ENCODE measurements around the gene ADA. TPM values are rescaled to one million over a fixed set of nuclear protein-coding genes. Genes with fewer than 3 reads are reported as not detected.

The ADA gene
- total RNA-seq, 1 donor from 2014 or later = 12.6 TPM

- no peaks in the 10 kb centered on the region for H3K36me3 ChIP-seq (ENCODE audit: control insufficient read depth, insufficient read depth, low read length)
- TF ChIP-seq CTCF (IDR thresholded peaks at IDR 0.05; ENCODE audit: insufficient read depth, low read length, severe bottlenecking) = no peak
- no peak for DNase-seq (ENCODE audit: low read depth)
- no peak overlapping the region for H3K4me3 ChIP-seq (ENCODE audit: low read depth, low read length)
- no peak for FAIRE-seq
- no peaks in the 10 kb centered on the region for H3K27me3 ChIP-seq (ENCODE audit: control insufficient read depth, insufficient read depth, low read length)
Measured at GRCh38 chr20:44610313-44610962, 41.1 kb downstream of the ADA start.

- no peaks in the 10 kb centered on the region for H3K36me3 ChIP-seq (ENCODE audit: control insufficient read depth, insufficient read depth, low read length)
- DNase-seq (ENCODE audit: low read depth) = peak; percentile 79
- peak; percentile 99 for TF ChIP-seq CTCF (IDR thresholded peaks at IDR 0.05; ENCODE audit: insufficient read depth, low read length, severe bottlenecking)
- no peak overlapping the region for H3K4me3 ChIP-seq (ENCODE audit: low read depth, low read length)
- no peak for FAIRE-seq
- no peaks in the 10 kb centered on the region for H3K27me3 ChIP-seq (ENCODE audit: control insufficient read depth, insufficient read depth, low read length)
Measured at GRCh38 chr20:44609516-44610312, 41.8 kb downstream of the ADA start.

- FAIRE-seq (no peak), DNase-seq (ENCODE audit: low read depth) (no peak)
- no peak overlapping the region for H3K4me3 ChIP-seq (ENCODE audit: low read depth, low read length)
- H3K27me3 ChIP-seq (ENCODE audit: control insufficient read depth, insufficient read depth, low read length) = no peaks in the 10 kb centered on the region
- TF ChIP-seq CTCF (IDR thresholded peaks at IDR 0.05; ENCODE audit: insufficient read depth, low read length, severe bottlenecking) = no peak
- no peaks in the 10 kb centered on the region for H3K36me3 ChIP-seq (ENCODE audit: control insufficient read depth, insufficient read depth, low read length)
Measured at GRCh38 chr20:44609006-44609515, 42.4 kb downstream of the ADA start.

GRCh38 chr20:44606725-44607441 is 44.6 kb downstream of the ADA start:
- H3K27me3 ChIP-seq (ENCODE audit: control insufficient read depth, insufficient read depth, low read length) = no peaks in the 10 kb centered on the region
- no peaks in the 10 kb centered on the region for H3K36me3 ChIP-seq (ENCODE audit: control insufficient read depth, insufficient read depth, low read length)
- TF ChIP-seq CTCF (IDR thresholded peaks at IDR 0.05; ENCODE audit: insufficient read depth, low read length, severe bottlenecking) = no peak
- DNase-seq (ENCODE audit: low read depth) = no peak
- H3K4me3 ChIP-seq (ENCODE audit: low read depth, low read length) = no peak overlapping the region
- no peak for FAIRE-seq

- DNase-seq (ENCODE audit: low read depth) = no peak
- Histone ChIP-seq H3K4me3 (ENCODE audit: low read depth, low read length) (no peak overlapping the region), H3K36me3 (ENCODE audit: control insufficient read depth, insufficient read depth, low read length) (no peaks in the 10 kb centered on the region), H3K27me3 (ENCODE audit: control insufficient read depth, insufficient read depth, low read length) (no peaks in the 10 kb centered on the region)
- TF ChIP-seq CTCF (IDR thresholded peaks at IDR 0.05; ENCODE audit: insufficient read depth, low read length, severe bottlenecking) = no peak
- no peak for FAIRE-seq
Measured at GRCh38 chr20:44603327-44603726, 48.2 kb downstream of the ADA start.

Data from bronchial epithelial cell (primary cell).